Endometrial microvascular endothelial cells (primary cell): Measurements from ENCODE around the gene NPB. TPM values are rescaled to one million over a fixed set of nuclear protein-coding genes. Genes with fewer than 3 reads are reported as not detected.

Source experiments
- in situ Hi-C: cut with HindIII; loops from 2 replicates; pipeline ENCODE4 v1.10.0; 2017; ENCODE audit warnings: low sequenced_read_pairs, low pct_unique_long_range_greater_than_20kb; ENCODE audit errors: inconsistent ontology term
- total RNA-seq: library from RNA; depleted of rRNA; stranded (reverse); fragments of >200 nt; gene quantifications from one replicate; pipeline ENCODE4 v1.2.3, GENCODE V29; 2015; ENCODE audit errors: inconsistent ontology term

The NPB gene
- total RNA-seq, 1 donor from 2014 or later = not detected

GRCh38 chr17:81932333-81932983, 30.4 kb downstream of the NPB start:
- in situ Hi-C loops = no loop called here

GRCh38 chr17:81933178-81933699, 31.2 kb downstream of the NPB start:
- in situ Hi-C loops = no loop called here

DNA sequence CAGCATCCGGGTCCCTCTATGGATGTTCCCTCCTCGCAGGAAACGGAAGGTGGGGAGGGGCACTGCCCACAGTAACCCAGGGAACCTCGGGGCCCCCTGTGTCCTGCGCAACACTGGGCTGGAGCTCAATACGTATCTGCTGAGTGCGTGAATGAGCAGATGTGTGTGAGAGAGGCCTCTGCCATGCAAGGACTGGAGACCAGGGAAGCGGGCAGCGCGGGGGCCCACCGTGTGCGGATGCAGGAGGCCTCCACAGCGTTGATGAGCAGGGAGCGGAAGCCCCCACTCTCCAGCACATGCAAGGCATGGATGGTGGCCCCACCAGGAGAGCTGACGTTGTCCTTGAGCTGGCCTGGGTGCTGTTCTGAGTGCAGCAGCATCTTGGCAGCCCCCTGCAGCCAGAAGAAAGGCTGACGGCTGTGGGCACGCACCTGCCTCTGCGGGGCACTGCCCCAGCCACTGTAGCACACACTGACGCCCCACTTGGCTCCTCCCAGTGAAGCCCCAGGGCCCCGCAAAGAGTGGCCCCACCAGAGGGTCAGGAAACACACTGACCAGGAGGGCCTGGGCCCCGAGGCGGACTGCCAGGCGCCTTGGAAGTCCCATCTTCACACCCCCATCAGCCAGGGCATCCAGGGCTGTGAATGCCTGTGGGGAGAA, 32.2 kb downstream of the NPB start:
- in situ Hi-C loops = no loop called here

DNA sequence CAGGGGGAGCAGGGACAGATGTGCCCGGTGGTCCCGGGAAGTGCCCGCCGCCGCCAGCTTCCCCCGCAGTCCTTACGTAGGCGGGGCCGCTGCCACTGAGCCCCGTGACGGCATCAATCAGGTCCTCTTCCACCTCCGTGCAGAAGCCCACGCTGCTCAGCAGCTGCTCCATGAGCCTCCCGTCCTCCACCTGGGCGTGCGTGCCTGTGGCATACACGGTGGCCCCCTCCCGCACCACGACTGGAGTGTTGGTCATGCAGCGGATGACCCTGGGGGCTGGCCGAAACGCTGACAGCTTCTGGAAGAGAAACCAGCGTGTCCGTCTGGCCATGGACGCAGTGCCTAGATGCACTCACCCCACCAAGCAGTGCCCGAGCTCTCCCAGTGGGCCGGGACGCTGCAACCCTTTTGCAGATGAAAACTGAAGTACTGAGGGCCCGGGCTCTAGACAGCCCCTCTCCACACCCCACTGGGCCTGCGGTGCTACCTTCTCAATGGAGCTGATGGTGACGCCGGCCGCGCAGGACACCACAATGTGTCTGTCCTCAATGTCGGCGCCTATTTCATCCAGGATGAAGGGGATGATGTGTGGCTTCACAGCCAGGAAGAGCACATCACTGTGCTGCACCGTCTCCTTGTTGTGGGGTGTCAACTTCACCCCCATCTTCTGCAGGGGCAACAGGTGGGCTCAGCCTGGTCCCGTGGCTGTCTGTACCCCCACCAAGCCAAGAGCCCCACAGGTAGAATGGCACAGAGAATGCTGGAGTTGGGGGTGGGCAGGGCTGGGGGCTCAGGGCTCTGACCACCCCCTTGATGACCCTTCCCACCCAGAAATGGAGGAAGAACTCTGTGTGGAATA, 33.0 kb downstream of the NPB start:
- in situ Hi-C loops = no loop called here

GRCh38 chr17:81935709-81936084, 33.7 kb downstream of the NPB start:
- in situ Hi-C loops = no loop called here

- in situ Hi-C loops = no loop called here
Observed at GRCh38 chr17:81939218-81939617, 37.2 kb downstream of the NPB start.

- in situ Hi-C loops = no loop called here
Observed at GRCh38 chr17:81939881-81940385, 37.9 kb downstream of the NPB start.

DNA sequence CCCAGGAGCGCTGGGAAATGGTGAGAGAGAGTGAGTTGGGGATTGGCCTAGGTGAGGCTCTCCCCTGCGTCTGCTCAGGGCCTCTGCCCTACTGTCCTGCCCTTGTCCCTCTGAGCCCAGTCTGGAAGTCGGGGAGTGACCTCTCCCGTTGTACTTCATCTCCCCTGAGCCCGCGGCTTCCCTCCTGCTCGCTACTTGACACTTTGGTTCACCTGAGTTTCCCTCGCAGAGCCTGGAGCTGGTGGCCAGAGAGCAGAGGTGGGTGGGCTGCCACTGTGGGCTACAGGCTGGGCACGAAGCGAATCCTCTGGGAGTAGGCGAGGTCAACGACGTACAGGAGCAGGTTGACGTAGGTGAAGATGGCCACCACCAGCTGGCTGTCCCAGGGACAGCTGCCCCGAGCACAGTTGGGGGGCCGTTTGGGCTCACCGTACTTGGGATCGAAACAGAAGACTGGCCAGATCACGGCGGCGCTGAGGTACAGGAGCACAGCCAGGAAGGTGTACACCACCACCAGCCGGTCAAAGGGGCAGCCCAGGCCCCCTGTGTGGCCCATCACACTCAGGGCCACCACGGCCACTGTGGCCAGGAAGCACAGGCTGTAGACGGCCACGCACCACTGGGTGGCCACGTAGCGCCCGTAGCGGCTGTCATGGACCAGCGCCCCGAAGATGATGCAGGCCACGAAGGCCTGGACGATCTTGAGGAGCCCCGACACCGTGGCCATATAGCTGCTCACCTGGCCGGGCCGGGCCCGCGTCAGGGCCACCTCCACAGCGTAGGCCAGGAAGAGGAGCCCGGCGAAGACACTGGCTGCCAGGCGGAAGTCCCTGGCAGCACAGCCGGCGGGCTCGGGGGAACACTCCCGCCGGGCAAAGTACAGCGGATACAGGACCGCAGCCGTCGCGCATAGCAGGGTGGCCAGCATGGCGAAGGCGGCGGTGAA, 38.8 kb downstream of the NPB start:
- in situ Hi-C loops = no loop called here

GRCh38 chr17:81941484-81942166, 39.6 kb downstream of the NPB start:
- in situ Hi-C loops = no loop called here

DNA sequence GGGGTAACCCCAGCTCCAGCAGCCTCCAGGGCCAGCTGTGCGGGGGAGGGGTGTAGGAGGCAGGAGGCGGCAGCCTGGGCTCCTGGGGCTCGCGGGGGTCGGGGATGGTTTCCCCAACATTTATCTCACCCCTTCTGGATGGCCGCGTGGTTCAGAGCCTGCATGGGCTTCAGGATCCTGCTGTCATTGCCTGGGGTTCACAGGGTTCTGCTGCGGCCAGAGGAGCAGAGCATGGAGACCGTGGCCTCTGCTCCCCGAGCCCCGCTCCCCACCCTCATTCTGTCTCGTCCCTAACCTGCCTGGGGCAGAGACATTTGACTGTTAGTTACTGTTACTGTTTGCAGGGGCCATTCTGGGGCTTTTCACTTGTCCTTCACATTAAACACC, 40.1 kb downstream of the NPB start:
- in situ Hi-C loops = no loop called here

GRCh38 chr17:81944858-81945257, 42.8 kb downstream of the NPB start:
- in situ Hi-C loops = no loop called here

DNA sequence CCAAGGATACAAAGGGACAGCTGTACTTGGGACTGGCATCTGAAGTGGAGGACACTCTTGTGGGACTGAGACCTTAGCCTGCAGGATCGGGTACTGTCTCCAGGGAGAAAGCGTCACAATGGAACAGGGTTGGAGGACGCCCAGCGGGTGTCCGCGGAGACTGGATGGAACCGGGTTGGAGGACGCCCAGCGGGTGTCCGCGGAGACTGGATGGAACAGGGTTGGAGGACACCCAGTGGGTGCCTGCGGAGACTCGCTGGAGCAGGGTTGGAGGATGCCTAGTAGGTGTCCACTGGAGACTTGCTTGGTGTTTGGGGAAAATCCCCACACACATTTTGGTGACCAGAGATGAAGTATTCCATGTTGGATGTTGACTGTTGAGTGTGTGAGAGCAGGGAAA, 45.2 kb downstream of the NPB start, which contains the start of gene MYADML2:
Gene MYADML2, minus strand, starts transcription at position 45 of the 400 bp plus-strand sequence. CDS start 5,492 bp downstream, outside the sequence.
- in situ Hi-C loops = no loop called here

- in situ Hi-C loops = no loop called here
Observed at GRCh38 chr17:81948635-81949378, 46.8 kb downstream of the NPB start.

GRCh38 chr17:81950501-81950900, 48.5 kb downstream of the NPB start:
- in situ Hi-C loops = no loop called here

DNA sequence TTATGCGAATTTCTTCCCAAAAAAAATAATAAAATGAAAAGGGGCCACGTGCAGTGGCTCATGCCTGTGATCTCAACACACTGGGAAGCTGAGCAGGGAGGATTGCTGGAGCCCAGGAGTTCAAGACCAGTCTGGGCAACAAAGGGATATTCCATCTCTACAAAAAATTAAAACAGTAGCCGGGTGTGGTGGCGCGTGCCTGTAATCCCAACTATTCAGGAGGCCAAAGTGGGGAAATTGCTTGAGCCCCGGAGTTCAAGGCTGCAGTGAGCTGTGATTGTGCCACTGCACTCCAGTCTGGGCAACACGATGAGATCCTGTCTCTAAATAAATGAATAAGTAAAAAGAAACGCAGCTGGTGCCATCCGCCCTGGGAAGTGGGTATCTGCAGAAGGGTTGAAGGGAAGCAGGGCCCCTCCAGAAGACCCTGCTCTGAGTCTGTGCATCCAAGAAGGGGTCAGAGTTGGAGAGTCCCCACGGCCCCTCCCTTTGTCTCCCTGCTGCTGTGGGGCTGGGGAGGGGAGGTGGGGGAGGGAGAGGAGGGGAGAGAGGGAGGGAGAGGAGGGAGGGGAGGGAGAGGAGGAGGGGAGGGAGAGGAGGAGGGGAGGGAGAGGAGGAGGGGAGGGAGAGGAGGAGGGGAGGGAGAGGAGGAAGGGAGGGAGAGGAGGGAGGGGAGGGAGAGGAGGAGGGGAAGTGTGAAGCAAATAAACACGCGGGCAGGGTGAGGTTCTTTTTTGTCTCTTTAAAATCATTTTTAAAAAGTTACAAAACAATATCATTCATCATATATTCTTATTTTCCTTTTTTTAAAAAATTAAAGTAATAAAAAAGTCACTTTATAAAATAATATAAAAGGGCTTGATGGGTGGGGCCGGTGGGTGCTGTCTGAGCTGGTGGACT, 50.0 kb downstream of the NPB start:
- in situ Hi-C loops = no loop called here
